GM12864 (cell line): ENCODE results near the gene UCMA.

Experiments
- DNase-seq: peaks from one replicate; pipeline ENCODE4 v3.0.0-alpha.2; 2011; ENCODE audit warnings: low read depth
- H3K4me3 ChIP-seq: 2 replicates; pipeline ENCODE4 v1.5.1; 2011; ENCODE audit warnings: mild to moderate bottlenecking, low read depth, low read length, control low read depth
- TF ChIP-seq, protein P1 (sequence below): IDR thresholded peaks from 2 replicates; pipeline ENCODE4 v1.5.1; 2011; ENCODE audit warnings: low read depth, mild to moderate bottlenecking, moderate library complexity, low read length, control low read depth, inconsistent platforms; ENCODE audit errors: missing control alignments

Gene UCMA

DNA sequence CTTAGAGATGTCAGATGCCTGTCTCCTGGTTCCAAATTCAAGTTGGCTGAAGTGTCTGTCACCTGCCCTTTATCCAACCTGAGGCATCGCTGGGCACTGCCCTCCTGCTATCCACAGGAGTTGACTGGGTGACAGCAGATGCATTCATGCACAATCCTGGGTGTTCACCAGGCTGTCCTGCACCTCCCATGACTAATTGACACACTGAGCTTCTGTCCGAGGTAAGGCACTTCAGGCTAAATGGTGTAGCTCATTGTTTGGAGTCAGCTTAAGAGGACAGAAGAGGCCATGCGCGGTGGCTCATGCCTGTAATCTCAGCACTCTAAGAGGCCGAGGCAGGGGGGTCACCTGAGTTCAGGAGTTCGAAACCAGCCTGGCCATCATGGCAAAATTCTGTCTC, 2.4 kb downstream of the UCMA start:
- no peak overlapping the region for H3K4me3 ChIP-seq
- TF ChIP-seq, protein P1, sequence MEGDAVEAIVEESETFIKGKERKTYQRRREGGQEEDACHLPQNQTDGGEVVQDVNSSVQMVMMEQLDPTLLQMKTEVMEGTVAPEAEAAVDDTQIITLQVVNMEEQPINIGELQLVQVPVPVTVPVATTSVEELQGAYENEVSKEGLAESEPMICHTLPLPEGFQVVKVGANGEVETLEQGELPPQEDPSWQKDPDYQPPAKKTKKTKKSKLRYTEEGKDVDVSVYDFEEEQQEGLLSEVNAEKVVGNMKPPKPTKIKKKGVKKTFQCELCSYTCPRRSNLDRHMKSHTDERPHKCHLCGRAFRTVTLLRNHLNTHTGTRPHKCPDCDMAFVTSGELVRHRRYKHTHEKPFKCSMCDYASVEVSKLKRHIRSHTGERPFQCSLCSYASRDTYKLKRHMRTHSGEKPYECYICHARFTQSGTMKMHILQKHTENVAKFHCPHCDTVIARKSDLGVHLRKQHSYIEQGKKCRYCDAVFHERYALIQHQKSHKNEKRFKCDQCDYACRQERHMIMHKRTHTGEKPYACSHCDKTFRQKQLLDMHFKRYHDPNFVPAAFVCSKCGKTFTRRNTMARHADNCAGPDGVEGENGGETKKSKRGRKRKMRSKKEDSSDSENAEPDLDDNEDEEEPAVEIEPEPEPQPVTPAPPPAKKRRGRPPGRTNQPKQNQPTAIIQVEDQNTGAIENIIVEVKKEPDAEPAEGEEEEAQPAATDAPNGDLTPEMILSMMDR, result no peak
- no peak for DNase-seq

DNA sequence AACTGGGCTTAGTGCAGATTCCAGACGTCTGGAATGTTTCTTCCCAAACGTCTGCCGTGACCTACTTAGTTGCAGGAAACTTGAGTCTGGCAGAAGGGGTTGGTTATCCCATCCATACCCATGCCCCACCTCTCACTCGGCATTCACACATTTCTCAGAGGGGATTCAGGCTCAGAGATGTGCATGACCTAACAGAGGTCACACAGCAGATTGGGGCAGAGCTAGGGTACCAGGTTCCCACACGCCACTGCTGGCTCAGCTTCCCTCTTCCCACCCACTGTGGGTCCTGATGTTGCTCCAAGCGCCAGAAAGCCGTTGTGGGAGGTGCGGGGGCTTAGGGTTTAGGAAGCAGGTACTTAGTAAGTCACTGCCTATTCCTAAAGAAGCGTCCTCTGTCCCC, 3.0 kb downstream of the UCMA start:
- no peak overlapping the region for H3K4me3 ChIP-seq
- TF ChIP-seq, protein P1, result no peak
- DNase-seq, result no peak

DNA sequence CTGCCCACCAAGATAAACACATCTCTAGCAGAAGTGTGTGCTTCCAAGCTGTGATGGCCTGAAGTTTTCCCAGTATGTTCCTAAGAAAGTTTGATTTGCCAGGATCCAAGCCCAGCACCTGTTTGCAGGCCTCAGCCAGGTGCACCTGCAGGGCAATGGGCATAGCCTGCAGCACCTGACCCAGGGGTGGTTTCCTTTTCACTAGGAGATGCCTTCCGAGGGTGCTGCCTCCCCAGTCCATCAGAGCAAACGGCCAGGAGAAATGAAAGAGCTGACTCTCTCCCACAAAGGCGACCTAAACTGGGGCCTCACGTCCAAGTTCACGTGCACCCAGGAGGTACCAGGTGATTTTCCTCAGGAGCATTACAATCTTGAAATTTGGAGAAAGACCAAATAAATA, 7.1 kb downstream of the UCMA start:
- DNase-seq, result no peak
- H3K4me3 ChIP-seq, result no peak overlapping the region

DNA sequence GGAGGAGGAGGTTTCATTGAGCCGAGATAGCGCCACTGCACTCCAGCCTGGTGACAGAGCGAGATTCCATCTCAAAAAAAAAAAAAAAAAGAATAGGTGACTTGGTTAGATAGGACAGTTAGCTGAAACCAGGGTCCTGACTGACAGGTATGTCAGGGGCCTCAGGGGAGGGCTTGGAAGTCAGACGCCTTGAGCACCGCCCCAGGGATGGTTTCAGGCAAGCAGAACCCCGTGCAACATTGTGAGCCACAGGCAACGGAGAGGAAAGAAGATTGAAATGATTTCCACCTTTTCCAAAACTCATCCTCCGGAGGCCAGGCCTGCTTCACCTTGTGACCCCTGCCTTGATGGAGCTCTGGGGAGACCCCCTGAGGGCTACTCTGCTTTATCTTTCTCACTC, 8.6 kb downstream of the UCMA start:
- TF ChIP-seq, protein P1, result no peak
- H3K4me3 ChIP-seq, result no peak overlapping the region
- DNase-seq, result no peak

More for the DNA sequence above, 7.1 kb downstream of the UCMA start:
- TF ChIP-seq, protein P1, result no peak

DNA sequence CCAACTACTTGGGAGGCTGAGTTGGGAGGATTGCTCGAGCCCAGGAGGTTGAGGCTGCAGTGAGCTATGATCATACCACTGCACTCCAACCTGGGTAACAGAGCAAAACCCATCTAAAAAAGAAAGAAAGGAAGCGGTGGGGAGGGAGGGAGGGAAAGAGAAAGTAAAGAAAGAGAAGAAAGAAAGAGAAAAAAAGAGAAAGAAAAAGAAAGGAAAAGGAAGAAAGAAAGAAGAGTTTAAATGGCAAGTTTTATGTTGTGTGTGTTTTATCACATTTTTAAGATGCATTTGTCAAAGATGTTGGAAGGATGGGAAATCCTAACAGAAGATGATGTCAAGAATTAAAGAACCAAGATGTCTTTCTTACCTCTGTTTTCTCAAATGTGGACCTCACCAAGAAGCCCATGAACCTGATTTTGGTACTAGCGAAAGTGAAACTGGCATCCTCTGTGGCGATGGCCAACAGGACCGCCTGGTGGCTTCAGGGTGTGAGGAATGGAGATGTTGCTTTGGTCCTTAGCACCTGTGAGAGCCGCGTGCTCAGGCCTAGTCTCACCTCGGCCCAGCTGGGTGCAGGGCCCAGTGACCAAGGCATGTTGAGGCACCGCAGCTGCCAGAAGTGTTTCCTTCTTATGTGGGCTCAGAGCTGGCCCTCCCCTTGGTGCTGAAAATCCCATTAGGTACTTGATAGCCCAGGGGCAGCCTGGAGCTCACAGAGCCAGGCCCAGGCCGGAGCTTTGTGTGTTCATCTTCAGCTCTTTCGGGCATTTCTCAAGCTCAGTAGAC, 9.8 kb downstream of the UCMA start:
- TF ChIP-seq, protein P1, result no peak

DNA sequence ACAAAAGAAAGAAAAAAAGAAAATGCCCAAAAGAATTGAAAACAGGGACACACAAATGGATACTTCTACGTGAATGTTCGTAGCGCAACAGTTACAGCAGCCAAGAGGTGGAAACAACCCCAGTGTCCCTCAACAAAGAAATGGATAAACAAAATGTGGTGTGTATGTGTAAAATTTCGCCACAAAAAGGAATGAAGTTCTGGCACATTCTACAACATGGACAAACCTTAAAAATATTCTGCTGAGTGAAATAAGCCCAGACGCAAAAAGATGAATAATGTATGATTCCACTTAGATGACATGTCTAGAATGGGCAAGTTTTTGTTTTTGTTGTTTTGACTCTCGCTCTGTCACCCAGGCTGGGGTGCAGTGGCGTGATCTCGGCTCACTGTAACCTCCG, 10.9 kb downstream of the UCMA start:
- no peak overlapping the region for H3K4me3 ChIP-seq
- DNase-seq, result no peak
- TF ChIP-seq, protein P1, result no peak

More for the DNA sequence above, 9.8 kb downstream of the UCMA start:
- H3K4me3 ChIP-seq, result no peak overlapping the region
- no peak for DNase-seq

DNA sequence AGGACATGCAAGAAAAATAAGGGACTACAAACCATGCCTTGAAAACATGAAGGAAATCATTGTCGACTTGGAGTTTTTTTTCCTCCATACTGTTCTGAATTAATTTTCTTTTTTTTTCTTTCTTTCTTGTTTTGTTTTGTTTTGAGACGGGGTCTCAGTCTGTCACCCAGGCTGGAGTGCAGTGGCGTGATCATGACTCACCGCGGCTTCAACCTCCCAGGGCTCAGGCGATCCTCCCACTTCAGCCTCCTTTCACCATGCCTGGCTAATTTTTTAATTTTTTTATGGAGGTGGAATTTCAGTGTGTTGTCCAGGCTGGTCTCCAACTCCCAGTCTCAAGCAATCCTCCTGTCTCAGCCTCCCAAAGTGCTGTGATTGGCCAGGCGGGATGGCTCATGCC, 11.6 kb downstream of the UCMA start:
- DNase-seq, result no peak
- H3K4me3 ChIP-seq, result no peak overlapping the region
- TF ChIP-seq, protein P1, result no peak
